BLaER1 (cell line): ENCODE data around the gene FGF10.

Experiments used
- H3K27ac ChIP-seq: shearing (Covaris generic); formaldehyde crosslinking; 2 replicates; pipeline ENCODE4 v1.8.1; 2022
- H3K27me3 ChIP-seq: shearing (Covaris generic); formaldehyde crosslinking; 2 replicates; pipeline ENCODE4 v1.8.1; 2022
- H3K36me3 ChIP-seq: shearing (Covaris generic); formaldehyde crosslinking; 2 replicates; pipeline ENCODE4 v1.8.1; 2022
- H3K4me1 ChIP-seq: shearing (Covaris generic); formaldehyde crosslinking; 2 replicates; pipeline ENCODE4 v1.8.1; 2022
- H3K4me2 ChIP-seq: shearing (Covaris generic); formaldehyde crosslinking; 2 replicates; pipeline ENCODE4 v1.8.1; 2022
- H3K4me3 ChIP-seq: shearing (Covaris generic); formaldehyde crosslinking; 2 replicates; pipeline ENCODE4 v1.8.1; 2022
- H3K9ac ChIP-seq: shearing (Covaris generic); formaldehyde crosslinking; 2 replicates; pipeline ENCODE4 v1.8.1; 2022
- H3K9me3 ChIP-seq: shearing (Covaris generic); formaldehyde crosslinking; 2 replicates; pipeline ENCODE4 v1.8.1; 2022
- H4K20me1 ChIP-seq: shearing (Covaris generic); formaldehyde crosslinking; 2 replicates; pipeline ENCODE4 v1.8.1; 2022
- Cebpa-rat ChIP-seq: shearing (Covaris generic); IDR thresholded peaks from 2 replicates; pipeline ENCODE4 v1.8.1; 2022

Gene FGF10

GRCh38 chr5:44320188-44320587 is 69.0 kb downstream of the FGF10 start:
- Histone ChIP-seq H3K4me3 (no peak overlapping the region), H4K20me1 (no peaks in the 10 kb centered on the region), H3K4me2 (no peak overlapping the region), H3K4me1 (no peaks in the 10 kb centered on the region), H3K36me3 (no peaks in the 10 kb centered on the region), H3K9me3 (no peaks in the 10 kb centered on the region), H3K9ac (no peak overlapping the region), H3K27ac (no peak overlapping the region), H3K27me3 (no peaks in the 10 kb centered on the region)
- TF ChIP-seq Cebpa-rat: no peak

GRCh38 chr5:44318883-44319282 is 70.3 kb downstream of the FGF10 start:
- TF ChIP-seq Cebpa-rat: no peak
- H3K4me1 ChIP-seq: no peaks in the 10 kb centered on the region
- no peak overlapping the region for H3K9ac ChIP-seq
- H3K27me3 ChIP-seq: no peaks in the 10 kb centered on the region
- no peaks in the 10 kb centered on the region for H3K36me3 ChIP-seq
- H4K20me1 ChIP-seq: no peaks in the 10 kb centered on the region
- no peak overlapping the region for H3K27ac ChIP-seq
- H3K4me2 ChIP-seq: no peak overlapping the region
- H3K9me3 ChIP-seq: no peaks in the 10 kb centered on the region
- no peak overlapping the region for H3K4me3 ChIP-seq

- Histone ChIP-seq H3K9me3 (no peaks in the 10 kb centered on the region), H3K9ac (no peak overlapping the region), H3K4me3 (no peak overlapping the region), H3K4me1 (no peaks in the 10 kb centered on the region), H4K20me1 (no peaks in the 10 kb centered on the region), H3K4me2 (no peak overlapping the region), H3K36me3 (no peaks in the 10 kb centered on the region), H3K27me3 (no peaks in the 10 kb centered on the region), H3K27ac (no peak overlapping the region)
- TF ChIP-seq Cebpa-rat: no peak
Observed at GRCh38 chr5:44312374-44312773, 76.8 kb downstream of the FGF10 start.

GRCh38 chr5:44300551-44300950 is 88.7 kb downstream of the FGF10 start:
- peaks cover 10% of the 10 kb centered on the region for H3K4me1 ChIP-seq
- H4K20me1 ChIP-seq: no peaks in the 10 kb centered on the region
- no peaks in the 10 kb centered on the region for H3K9me3 ChIP-seq
- no peak overlapping the region for H3K4me2 ChIP-seq
- H3K4me3 ChIP-seq: no peak overlapping the region
- H3K27ac ChIP-seq: no peak overlapping the region
- H3K9ac ChIP-seq: no peak overlapping the region
- H3K27me3 ChIP-seq: no peaks in the 10 kb centered on the region
- no peak for TF ChIP-seq Cebpa-rat
- H3K36me3 ChIP-seq: no peaks in the 10 kb centered on the region

- no peak for TF ChIP-seq Cebpa-rat
- peaks cover 10% of the 10 kb centered on the region for H3K4me1 ChIP-seq
- H3K27ac ChIP-seq: no peak overlapping the region
- H3K27me3 ChIP-seq: no peaks in the 10 kb centered on the region
- H3K9ac ChIP-seq: no peak overlapping the region
- H4K20me1 ChIP-seq: no peaks in the 10 kb centered on the region
- no peak overlapping the region for H3K4me2 ChIP-seq
- no peaks in the 10 kb centered on the region for H3K9me3 ChIP-seq
- H3K36me3 ChIP-seq: no peaks in the 10 kb centered on the region
- no peak overlapping the region for H3K4me3 ChIP-seq
Observed at GRCh38 chr5:44299394-44299793, 89.8 kb downstream of the FGF10 start.

- no peaks in the 10 kb centered on the region for H3K36me3 ChIP-seq
- TF ChIP-seq Cebpa-rat: no peak
- H3K27ac ChIP-seq: no peak overlapping the region
- no peak overlapping the region for H3K4me2 ChIP-seq
- no peak overlapping the region for H3K9ac ChIP-seq
- H3K4me3 ChIP-seq: no peak overlapping the region
- no peaks in the 10 kb centered on the region for H3K27me3 ChIP-seq
- no peaks in the 10 kb centered on the region for H4K20me1 ChIP-seq
- peaks cover 8% of the 10 kb centered on the region; the same call in 1 of the 2 replicates for H3K9me3 ChIP-seq
- no peaks in the 10 kb centered on the region for H3K4me1 ChIP-seq
Observed at GRCh38 chr5:44294516-44294915, 94.7 kb downstream of the FGF10 start.

- H3K36me3 ChIP-seq: no peaks in the 10 kb centered on the region
- no peaks in the 10 kb centered on the region for H3K27me3 ChIP-seq
- no peaks in the 10 kb centered on the region for H4K20me1 ChIP-seq
- no peaks in the 10 kb centered on the region for H3K4me1 ChIP-seq
- no peak overlapping the region for H3K4me2 ChIP-seq
- no peak overlapping the region for H3K27ac ChIP-seq
- no peak overlapping the region for H3K9ac ChIP-seq
- peaks cover 8% of the 10 kb centered on the region; the same call in 1 of the 2 replicates for H3K9me3 ChIP-seq
- no peak for TF ChIP-seq Cebpa-rat
- H3K4me3 ChIP-seq: no peak overlapping the region
Observed at GRCh38 chr5:44292736-44293135, 96.5 kb downstream of the FGF10 start.

- no peaks in the 10 kb centered on the region for H3K36me3 ChIP-seq
- H3K9ac ChIP-seq: no peak overlapping the region
- H3K4me2 ChIP-seq: no peak overlapping the region
- H3K4me3 ChIP-seq: no peak overlapping the region
- no peaks in the 10 kb centered on the region for H3K4me1 ChIP-seq
- TF ChIP-seq Cebpa-rat: no peak
- H3K9me3 ChIP-seq: no peaks in the 10 kb centered on the region
- no peak overlapping the region for H3K27ac ChIP-seq
- H4K20me1 ChIP-seq: no peaks in the 10 kb centered on the region
- no peaks in the 10 kb centered on the region for H3K27me3 ChIP-seq
Observed at GRCh38 chr5:44278469-44278868, 110.8 kb downstream of the FGF10 start.

- TF ChIP-seq Cebpa-rat: no peak
- H3K4me2 ChIP-seq: no peak overlapping the region
- H3K36me3 ChIP-seq: no peaks in the 10 kb centered on the region
- no peaks in the 10 kb centered on the region for H4K20me1 ChIP-seq
- H3K9ac ChIP-seq: no peak overlapping the region
- H3K4me1 ChIP-seq: no peaks in the 10 kb centered on the region
- no peak overlapping the region for H3K4me3 ChIP-seq
- no peaks in the 10 kb centered on the region for H3K9me3 ChIP-seq
- no peaks in the 10 kb centered on the region for H3K27me3 ChIP-seq
- H3K27ac ChIP-seq: no peak overlapping the region
Observed at GRCh38 chr5:44275908-44276307, 113.3 kb downstream of the FGF10 start.

GRCh38 chr5:44275329-44275728 is 113.9 kb downstream of the FGF10 start:
- Histone ChIP-seq H3K4me2 (no peak overlapping the region), H3K9ac (no peak overlapping the region), H3K4me3 (no peak overlapping the region), H3K27ac (no peak overlapping the region), H4K20me1 (no peaks in the 10 kb centered on the region), H3K27me3 (no peaks in the 10 kb centered on the region), H3K4me1 (no peaks in the 10 kb centered on the region), H3K36me3 (no peaks in the 10 kb centered on the region), H3K9me3 (no peaks in the 10 kb centered on the region)
- no peak for TF ChIP-seq Cebpa-rat

- no peak overlapping the region for H3K4me3 ChIP-seq
- H3K4me1 ChIP-seq: peaks cover 4% of the 10 kb centered on the region
- no peak overlapping the region for H3K4me2 ChIP-seq
- no peaks in the 10 kb centered on the region for H3K9me3 ChIP-seq
- H4K20me1 ChIP-seq: no peaks in the 10 kb centered on the region
- H3K9ac ChIP-seq: no peak overlapping the region
- no peaks in the 10 kb centered on the region for H3K36me3 ChIP-seq
- H3K27me3 ChIP-seq: no peaks in the 10 kb centered on the region
- no peak overlapping the region for H3K27ac ChIP-seq
- TF ChIP-seq Cebpa-rat: no peak
Observed at GRCh38 chr5:44267909-44268308, 121.3 kb downstream of the FGF10 start.
